SK-N-SH treated with all-trans-retinoic acid at 6 μM for 48 hours (cell line): Measurements from ENCODE around the gene MYO16.

Source experiments
- BACH2 ChIP-seq: fragments of 250-450 bp; sonication (Bioruptor Pico); IDR thresholded peaks from 2 replicates; pipeline ENCODE4 v1.9.0; 2021; ENCODE audit warnings: mild to moderate bottlenecking, borderline replicate concordance
- OSR1 ChIP-seq: fragments of 250-450 bp; sonication (Bioruptor Pico); IDR thresholded peaks from 2 replicates; pipeline ENCODE4 v1.8.0; 2022; ENCODE audit warnings: moderate library complexity, mild to moderate bottlenecking, inconsistent platforms
- RARB ChIP-seq: fragments of 250-450 bp; sonication (Bioruptor Pico); IDR thresholded peaks from 2 replicates; pipeline ENCODE4 v1.8.0; 2021; ENCODE audit warnings: mild to moderate bottlenecking, moderate library complexity
- TCF4 ChIP-seq: fragments of 250-450 bp; sonication (Bioruptor Pico); IDR thresholded peaks from 2 replicates; pipeline ENCODE4 v1.8.0; 2021; ENCODE audit warnings: mild to moderate bottlenecking, moderate library complexity, borderline replicate concordance
- ZFP3 ChIP-seq: fragments of 250-450 bp; sonication (Bioruptor Pico); IDR thresholded peaks from 2 replicates; pipeline ENCODE4 v1.5.0; 2020; ENCODE audit warnings: mild to moderate bottlenecking, moderate library complexity
- ZNF70 ChIP-seq: fragments of 450-650 bp; formaldehyde crosslinking; IDR thresholded peaks from 2 replicates; pipeline ENCODE4 v1.5.0; 2020; ENCODE audit warnings: mild to moderate bottlenecking, moderate library complexity
- TF ChIP-seq, protein P1 (sequence below): fragments of 250-450 bp; sonication (Bioruptor Pico); IDR thresholded peaks from 2 replicates; pipeline ENCODE4 v1.8.0; 2020; ENCODE audit warnings: mild to moderate bottlenecking, moderate library complexity, borderline replicate concordance

DNA sequence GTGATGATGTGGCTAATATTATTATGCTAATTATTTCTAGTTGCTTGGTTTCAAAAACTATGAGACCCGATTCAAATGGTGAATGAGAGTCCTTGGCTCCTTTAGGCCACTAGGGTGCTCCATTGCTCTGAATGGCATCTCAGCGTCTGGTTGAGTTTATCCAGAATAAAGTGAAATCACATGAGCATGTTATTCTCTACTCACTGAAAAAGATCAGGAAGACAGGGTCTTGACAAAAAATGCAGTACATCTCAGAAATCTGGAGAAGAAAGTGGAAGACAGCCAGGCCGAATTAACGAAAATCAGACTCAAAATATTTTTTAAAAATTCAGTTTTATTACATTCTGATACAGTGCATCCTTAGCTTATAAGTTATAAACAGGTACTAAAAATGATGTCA, 516.2 kb downstream of the MYO16 start:
- TF ChIP-seq BACH2 (CRISPR knock-in tag): no peak
- TF ChIP-seq, protein P1, sequence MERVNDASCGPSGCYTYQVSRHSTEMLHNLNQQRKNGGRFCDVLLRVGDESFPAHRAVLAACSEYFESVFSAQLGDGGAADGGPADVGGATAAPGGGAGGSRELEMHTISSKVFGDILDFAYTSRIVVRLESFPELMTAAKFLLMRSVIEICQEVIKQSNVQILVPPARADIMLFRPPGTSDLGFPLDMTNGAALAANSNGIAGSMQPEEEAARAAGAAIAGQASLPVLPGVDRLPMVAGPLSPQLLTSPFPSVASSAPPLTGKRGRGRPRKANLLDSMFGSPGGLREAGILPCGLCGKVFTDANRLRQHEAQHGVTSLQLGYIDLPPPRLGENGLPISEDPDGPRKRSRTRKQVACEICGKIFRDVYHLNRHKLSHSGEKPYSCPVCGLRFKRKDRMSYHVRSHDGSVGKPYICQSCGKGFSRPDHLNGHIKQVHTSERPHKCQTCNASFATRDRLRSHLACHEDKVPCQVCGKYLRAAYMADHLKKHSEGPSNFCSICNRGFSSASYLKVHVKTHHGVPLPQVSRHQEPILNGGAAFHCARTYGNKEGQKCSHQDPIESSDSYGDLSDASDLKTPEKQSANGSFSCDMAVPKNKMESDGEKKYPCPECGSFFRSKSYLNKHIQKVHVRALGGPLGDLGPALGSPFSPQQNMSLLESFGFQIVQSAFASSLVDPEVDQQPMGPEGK (CRISPR knock-in tag): no peak
- no peak; the same call in 1 of the 2 replicates for TF ChIP-seq TCF4 (CRISPR knock-in tag)
- no peak for TF ChIP-seq RARB
- TF ChIP-seq ZFP3 (CRISPR knock-in tag): no peak
- TF ChIP-seq OSR1 (CRISPR knock-in tag): no peak
- TF ChIP-seq ZNF70 (CRISPR knock-in tag): no peak
